Measurements from ENCODE around the gene FAM204A.

Gene FAM204A

GRCh38 chr10:118308664-118309063 is 33.5 kb downstream of the FAM204A start:
- Histone ChIP-seq H3K36me3 (ENCODE audit: low read length) (peaks cover 5% of the 10 kb centered on the region; the same call in 1 of the 2 replicates), H3K27me3 (ENCODE audit: low read length) (no peaks in the 10 kb centered on the region), H3K9me3 (ENCODE audit: insufficient read depth, low read length) (no peaks in the 10 kb centered on the region), H4K20me1 (ENCODE audit: low read depth, low read length) (no peaks in the 10 kb centered on the region), H3F3A (ENCODE audit: insufficient read depth) (no peaks in the 10 kb centered on the region), H2AFZ (ENCODE audit: low read depth, low read length, severe bottlenecking) (no peak overlapping the region), H3K79me2 (ENCODE audit: insufficient read depth, low read length) (no peaks in the 10 kb centered on the region), H3K4me3 (ENCODE audit: insufficient read depth, low read length, poor library complexity, severe bottlenecking) (no peak overlapping the region), H3K9me2 (replicated peaks; ENCODE audit: insufficient read depth, low read length) (no peaks in the 10 kb centered on the region), H3K9ac (ENCODE audit: low read length) (no peak overlapping the region), H3K4me2 (ENCODE audit: low read depth, low read length, poor library complexity, severe bottlenecking) (no peak overlapping the region), H3K27ac (ENCODE audit: low read depth, low read length) (no peak overlapping the region)
- no peak for TF ChIP-seq CTCF (IDR thresholded peaks at IDR 0.05; ENCODE audit: insufficient read depth, low read length, poor library complexity, severe bottlenecking)
- no peak for TF ChIP-seq EZH2phosphoT487 (conservative IDR thresholded peaks at IDR 0.05; ENCODE audit: low read length)

- H3K36me3 ChIP-seq (ENCODE audit: low read length), result peaks cover 5% of the 10 kb centered on the region; the same call in 1 of the 2 replicates
- no peaks in the 10 kb centered on the region for H3K27me3 ChIP-seq (ENCODE audit: low read length)
- no peaks in the 10 kb centered on the region for H3K9me3 ChIP-seq (ENCODE audit: insufficient read depth, low read length)
- no peak overlapping the region for H3K9ac ChIP-seq (ENCODE audit: low read length)
- no peaks in the 10 kb centered on the region for H4K20me1 ChIP-seq (ENCODE audit: low read depth, low read length)
- H3F3A ChIP-seq (ENCODE audit: insufficient read depth), result no peaks in the 10 kb centered on the region
- no peak overlapping the region for H3K4me3 ChIP-seq (ENCODE audit: insufficient read depth, low read length, poor library complexity, severe bottlenecking)
- TF ChIP-seq EZH2phosphoT487 (conservative IDR thresholded peaks at IDR 0.05; ENCODE audit: low read length), result no peak
- H3K4me2 ChIP-seq (ENCODE audit: low read depth, low read length, poor library complexity, severe bottlenecking), result no peak overlapping the region
- no peaks in the 10 kb centered on the region for H3K9me2 ChIP-seq (replicated peaks; ENCODE audit: insufficient read depth, low read length)
- H2AFZ ChIP-seq (ENCODE audit: low read depth, low read length, severe bottlenecking), result no peak overlapping the region
- no peaks in the 10 kb centered on the region for H3K79me2 ChIP-seq (ENCODE audit: insufficient read depth, low read length)
- no peak overlapping the region for H3K27ac ChIP-seq (ENCODE audit: low read depth, low read length)
Measured at GRCh38 chr10:118307859-118308258, 34.3 kb downstream of the FAM204A start.

GRCh38 chr10:118307220-118307619 is 34.9 kb downstream of the FAM204A start:
- no peaks in the 10 kb centered on the region for H3F3A ChIP-seq (ENCODE audit: insufficient read depth)
- H4K20me1 ChIP-seq (ENCODE audit: low read depth, low read length), result no peaks in the 10 kb centered on the region
- no peak overlapping the region for H3K4me2 ChIP-seq (ENCODE audit: low read depth, low read length, poor library complexity, severe bottlenecking)
- no peak overlapping the region for H2AFZ ChIP-seq (ENCODE audit: low read depth, low read length, severe bottlenecking)
- H3K9ac ChIP-seq (ENCODE audit: low read length), result no peak overlapping the region
- H3K4me3 ChIP-seq (ENCODE audit: insufficient read depth, low read length, poor library complexity, severe bottlenecking), result no peak overlapping the region
- H3K79me2 ChIP-seq (ENCODE audit: insufficient read depth, low read length), result no peaks in the 10 kb centered on the region
- H3K9me3 ChIP-seq (ENCODE audit: insufficient read depth, low read length), result no peaks in the 10 kb centered on the region
- no peak for TF ChIP-seq CTCF (IDR thresholded peaks at IDR 0.05; ENCODE audit: insufficient read depth, low read length, poor library complexity, severe bottlenecking)
- TF ChIP-seq EZH2phosphoT487 (conservative IDR thresholded peaks at IDR 0.05; ENCODE audit: low read length), result no peak
- no peaks in the 10 kb centered on the region for H3K9me2 ChIP-seq (replicated peaks; ENCODE audit: insufficient read depth, low read length)
- H3K27ac ChIP-seq (ENCODE audit: low read depth, low read length), result no peak overlapping the region
- peaks cover 5% of the 10 kb centered on the region; the same call in 1 of the 2 replicates for H3K36me3 ChIP-seq (ENCODE audit: low read length)
- H3K27me3 ChIP-seq (ENCODE audit: low read length), result no peaks in the 10 kb centered on the region

- Histone ChIP-seq H3F3A (ENCODE audit: insufficient read depth) (no peaks in the 10 kb centered on the region), H3K27ac (ENCODE audit: low read depth, low read length) (no peak overlapping the region), H3K9me2 (replicated peaks; ENCODE audit: insufficient read depth, low read length) (no peaks in the 10 kb centered on the region), H3K9ac (ENCODE audit: low read length) (no peak overlapping the region), H2AFZ (ENCODE audit: low read depth, low read length, severe bottlenecking) (no peak overlapping the region), H3K4me3 (ENCODE audit: insufficient read depth, low read length, poor library complexity, severe bottlenecking) (no peak overlapping the region), H3K36me3 (ENCODE audit: low read length) (peaks cover 5% of the 10 kb centered on the region; the same call in 1 of the 2 replicates), H3K79me2 (ENCODE audit: insufficient read depth, low read length) (no peaks in the 10 kb centered on the region), H3K9me3 (ENCODE audit: insufficient read depth, low read length) (no peaks in the 10 kb centered on the region), H3K4me2 (ENCODE audit: low read depth, low read length, poor library complexity, severe bottlenecking) (no peak overlapping the region), H3K27me3 (ENCODE audit: low read length) (no peaks in the 10 kb centered on the region), H4K20me1 (ENCODE audit: low read depth, low read length) (no peaks in the 10 kb centered on the region)
- TF ChIP-seq CTCF (IDR thresholded peaks at IDR 0.05; ENCODE audit: insufficient read depth, low read length, poor library complexity, severe bottlenecking) (no peak), EZH2phosphoT487 (conservative IDR thresholded peaks at IDR 0.05; ENCODE audit: low read length) (no peak)
Measured at GRCh38 chr10:118305730-118306129, 36.4 kb downstream of the FAM204A start.
